Thymus (tissue), 11 donors: ENCODE measurements around the gene RASGEF1C. TPM values are rescaled to one million over a fixed set of nuclear protein-coding genes. Genes with fewer than 3 reads are reported as not detected.

ENCODE experiments used
- DNase-seq, 9 donors: peaks; one replicate each; pipeline ENCODE4 v3.0.0-alpha.2; 2013; ENCODE audit warnings: low spot score in 9 of 9, low read depth in 6 of 9, missing footprints in 1 of 9
- H3K27ac ChIP-seq, 2 donors: one replicate each; pipeline ENCODE4 v1.5.1; 2013; ENCODE audit warnings: control low read depth in 1 of 2, low read depth in 1 of 2, low read length in 1 of 2, mild to moderate bottlenecking in 1 of 2, moderate library complexity in 1 of 2
- H3K27me3 ChIP-seq, 2 donors: one replicate each; pipeline ENCODE4 v1.5.1; 2013; ENCODE audit warnings: low read length in 1 of 2; ENCODE audit not compliant: control insufficient read depth in 2 of 2, insufficient read depth in 1 of 2
- H3K36me3 ChIP-seq, 2 donors: one replicate each; pipeline ENCODE4 v1.5.1; 2013; ENCODE audit warnings: low read length in 1 of 2, mild to moderate bottlenecking in 1 of 2, moderate library complexity in 1 of 2; ENCODE audit not compliant: control insufficient read depth in 2 of 2, insufficient read depth in 2 of 2
- H3K4me1 ChIP-seq, 2 donors: one replicate each; pipeline ENCODE4 v1.5.1; 2013; ENCODE audit warnings: low read length in 2 of 2; ENCODE audit not compliant: control insufficient read depth in 2 of 2, insufficient read depth in 2 of 2
- H3K4me3 ChIP-seq, 2 donors: one replicate each; pipeline ENCODE4 v1.5.1; 2013; ENCODE audit warnings: low read length in 2 of 2, control low read depth in 1 of 2, mild to moderate bottlenecking in 1 of 2
- H3K9me3 ChIP-seq, 2 donors: one replicate each; pipeline ENCODE4 v1.5.1; 2013; ENCODE audit warnings: low read length in 1 of 2, mild to moderate bottlenecking in 1 of 2; ENCODE audit not compliant: control insufficient read depth in 2 of 2, insufficient read depth in 1 of 2
- WGBS: extraction: QIAGEN DNeasy Blood & Tissue Kit; methylation state at CpG from one replicate; pipeline ENCODE4 v1.1.7; 2013; 5-methylcytosine and 5-hydroxymethylcytosine counted together
- polyA plus RNA-seq: library from polyadenylated mRNA; stranded (reverse); fragments of 200-250 nt; gene quantifications from one replicate; pipeline ENCODE4 v1.2.3, GENCODE V29; 2013
- total RNA-seq: library from RNA; stranded (reverse); fragments of 120-200 nt; gene quantifications from one replicate; pipeline ENCODE4 v1.2.4, GENCODE V29; 2013
- donor health status: healthy.

The RASGEF1C gene
- total and polyA plus RNA-seq, 2 donors, result 0.11 TPM; not detected in 1

DNA sequence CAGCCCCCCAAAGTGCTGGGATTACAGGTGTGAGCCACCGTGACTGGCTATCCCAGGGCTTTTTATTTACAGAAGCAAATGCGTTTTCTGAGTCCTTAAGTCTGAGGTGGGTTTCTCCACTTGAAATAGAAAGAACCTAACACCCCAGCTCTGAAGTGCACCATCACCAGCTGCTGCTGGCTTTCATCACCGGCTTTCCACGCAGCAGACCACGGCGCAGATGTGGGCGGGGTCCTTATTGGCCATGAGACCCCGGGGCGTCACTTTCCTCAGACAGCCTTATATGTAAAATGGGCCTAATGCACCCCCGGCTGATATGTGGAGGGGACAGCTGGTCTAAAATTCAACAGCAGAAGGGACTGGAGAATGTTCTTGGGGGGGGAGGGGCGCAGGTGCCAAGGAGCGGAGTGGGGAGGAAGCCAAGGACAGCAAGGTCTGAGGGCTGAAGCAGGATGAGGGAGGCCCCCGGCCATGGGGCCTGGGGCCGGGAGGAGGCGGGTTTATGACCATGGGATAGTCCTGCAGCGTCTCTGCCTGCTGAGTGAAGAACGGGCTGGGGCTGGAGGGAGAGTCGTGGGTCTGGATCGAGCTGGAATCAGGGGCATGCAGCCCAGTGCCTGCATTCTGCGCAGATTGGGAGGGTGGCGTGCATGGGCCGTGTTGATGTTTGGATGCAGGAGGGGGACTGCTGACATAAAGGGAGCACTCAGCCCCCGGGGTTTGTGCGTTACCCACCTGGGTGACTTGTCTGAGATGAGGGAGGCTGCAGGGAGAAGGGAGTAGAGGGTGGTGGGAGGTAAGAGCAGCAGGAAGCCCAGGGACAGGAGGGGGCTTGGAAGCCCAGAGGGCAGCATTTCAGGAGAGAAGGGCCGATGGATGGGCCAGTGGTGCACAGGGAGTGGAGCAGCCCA lies 30.2 kb downstream of the RASGEF1C start:
- Histone ChIP-seq H3K27me3 (no peaks in the 10 kb centered on the region), H3K27ac (no peak overlapping the region), H3K9me3 (no peaks in the 10 kb centered on the region), H3K36me3 (no peaks in the 10 kb centered on the region), H3K4me3 (no peak overlapping the region), H3K4me1 (no peaks in the 10 kb centered on the region)
- WGBS, result 95% methylated on average over 25 of the region's 25 CpGs
- DNase-seq, result no peak

DNA sequence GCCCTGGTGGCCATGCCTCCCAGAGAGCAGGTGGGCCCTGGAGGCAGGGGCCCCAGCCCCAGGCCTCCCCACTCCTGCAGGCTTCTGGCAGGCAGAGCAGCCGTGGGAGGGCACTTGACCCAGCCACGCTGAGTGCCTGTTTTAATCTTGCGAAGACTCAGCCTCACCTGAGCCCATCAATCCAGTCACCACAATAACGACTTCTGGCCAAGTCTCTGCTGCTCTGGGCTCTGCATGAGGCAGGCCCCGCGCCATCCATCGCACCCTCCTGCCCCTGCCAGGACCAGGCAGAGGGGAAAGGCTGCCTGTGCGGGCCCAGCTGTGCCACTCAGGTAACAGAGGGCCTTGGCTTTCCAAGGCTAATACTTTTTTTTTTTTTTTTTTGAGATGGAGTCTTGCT lies 32.8 kb downstream of the RASGEF1C start:
- no peaks in the 10 kb centered on the region for H3K4me1 ChIP-seq
- no peak for DNase-seq
- no peaks in the 10 kb centered on the region for H3K27me3 ChIP-seq
- no peak overlapping the region for H3K4me3 ChIP-seq
- no peaks in the 10 kb centered on the region for H3K9me3 ChIP-seq
- H3K27ac ChIP-seq, result no peak overlapping the region
- no peaks in the 10 kb centered on the region for H3K36me3 ChIP-seq
- 92% methylated on average over 8 of the region's 8 CpGs for WGBS

DNA sequence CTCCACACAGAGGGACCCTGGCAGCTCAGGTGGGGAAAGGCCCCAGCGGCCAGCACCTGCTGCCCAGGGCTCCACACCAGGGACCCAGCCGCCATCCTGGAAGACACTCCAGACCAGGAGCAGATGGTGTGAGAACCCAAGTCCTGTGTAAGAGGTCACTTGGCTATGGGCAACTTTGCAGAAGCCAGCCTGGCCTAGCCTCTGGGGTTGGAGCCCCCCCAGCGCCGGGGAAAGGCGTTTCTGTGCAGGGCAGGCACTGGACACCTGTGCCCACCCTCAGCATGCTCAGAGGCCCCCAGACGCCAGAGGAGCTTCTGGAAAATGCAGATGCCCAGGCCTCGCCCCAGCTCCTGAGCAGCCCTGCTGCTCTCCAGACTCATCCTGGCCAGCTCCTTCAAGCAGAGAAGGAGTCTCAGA lies 34.0 kb downstream of the RASGEF1C start:
- Histone ChIP-seq H3K27me3 (peaks cover 0 to 4% of the 10 kb centered on the region in 2 donors), H3K9me3 (no peaks in the 10 kb centered on the region), H3K36me3 (no peaks in the 10 kb centered on the region), H3K4me1 (no peaks in the 10 kb centered on the region), H3K4me3 (no peak overlapping the region), H3K27ac (no peak overlapping the region)
- no peak for DNase-seq
- WGBS, result 96% methylated on average over 7 of the region's 7 CpGs

DNA sequence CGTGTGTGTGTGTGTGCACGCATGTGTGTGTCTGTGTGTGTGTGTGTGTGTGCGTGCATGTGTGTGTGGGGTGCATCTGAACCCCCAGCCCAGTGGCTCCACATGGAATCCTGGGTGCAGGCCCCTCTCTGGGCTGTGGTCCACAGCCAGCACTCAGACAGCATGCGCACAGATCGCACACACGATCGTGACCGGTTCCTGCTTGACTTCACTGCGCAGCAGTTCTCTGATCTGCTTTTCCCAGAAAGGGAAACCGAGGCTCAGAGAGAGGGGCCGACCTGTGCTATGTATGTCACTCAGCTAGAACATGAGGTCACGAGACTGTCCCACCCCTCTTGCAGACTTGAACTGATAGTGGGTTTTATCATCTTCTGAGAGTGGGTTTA lies 34.4 kb downstream of the RASGEF1C start:
- H3K27me3 ChIP-seq, result peaks cover 0 to 4% of the 10 kb centered on the region in 2 donors
- 94% methylated on average over 12 of the region's 12 CpGs for WGBS
- H3K4me1 ChIP-seq, result no peaks in the 10 kb centered on the region
- no peak for DNase-seq
- no peak overlapping the region for H3K4me3 ChIP-seq
- no peaks in the 10 kb centered on the region for H3K36me3 ChIP-seq
- H3K27ac ChIP-seq, result no peak overlapping the region
- no peaks in the 10 kb centered on the region for H3K9me3 ChIP-seq

- Histone ChIP-seq H3K4me3 (no peak overlapping the region), H3K27me3 (peaks cover 0 to 4% of the 10 kb centered on the region in 2 donors), H3K4me1 (no peaks in the 10 kb centered on the region), H3K9me3 (no peaks in the 10 kb centered on the region), H3K27ac (no peak overlapping the region), H3K36me3 (no peaks in the 10 kb centered on the region)
- DNase-seq, result no peak
- 89% methylated on average over 27 of the region's 27 CpGs for WGBS
These were observed 35.0 kb downstream of the RASGEF1C start for GRCh38 chr5:180173875-180174586.

- DNase-seq, result no peak
- H3K4me3 ChIP-seq, result no peak overlapping the region
- H3K27ac ChIP-seq, result no peak overlapping the region
- 87% methylated on average over 4 of the region's 4 CpGs for WGBS
- H3K4me1 ChIP-seq, result no peaks in the 10 kb centered on the region
- H3K27me3 ChIP-seq, result peaks cover 0 to 4% of the 10 kb centered on the region in 2 donors
- H3K9me3 ChIP-seq, result no peaks in the 10 kb centered on the region
- H3K36me3 ChIP-seq, result no peaks in the 10 kb centered on the region
These were observed 35.8 kb downstream of the RASGEF1C start for GRCh38 chr5:180173198-180173544.

DNA sequence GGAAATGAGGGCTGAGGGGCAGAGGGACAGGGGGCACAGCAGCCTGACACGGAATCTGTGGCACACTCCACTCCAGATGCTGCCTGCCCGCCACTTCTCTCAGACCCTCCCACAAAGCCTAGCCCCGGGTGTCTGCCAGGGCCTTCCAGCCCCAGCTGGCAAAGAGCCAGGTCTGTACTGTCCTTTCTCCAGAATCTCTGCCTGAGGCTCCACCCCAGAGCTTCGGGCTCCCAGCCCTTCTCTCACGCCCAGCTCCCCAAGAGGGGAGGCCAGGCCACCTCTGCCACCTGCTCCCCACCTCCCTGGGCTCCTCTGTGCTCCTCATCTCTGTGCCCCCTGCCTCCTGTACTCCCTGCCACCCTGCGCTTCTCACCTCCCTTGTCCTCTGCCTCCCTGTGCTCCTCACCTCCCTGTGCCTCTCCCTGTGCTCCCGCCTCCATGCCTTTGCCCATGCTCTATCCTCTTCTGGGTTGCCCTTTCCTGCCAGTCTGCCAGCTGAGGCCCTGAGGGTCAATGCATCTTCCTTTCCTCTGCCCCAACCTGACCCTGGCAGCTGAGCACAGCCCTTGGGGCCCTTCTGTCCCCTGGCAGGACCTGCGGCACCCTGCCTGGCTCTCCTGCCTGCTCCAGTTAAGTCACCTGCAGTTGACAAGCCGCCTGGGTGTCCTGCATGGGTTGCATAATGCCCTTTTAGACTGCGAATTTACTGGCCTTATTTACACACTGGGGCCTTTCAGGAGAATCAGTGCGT lies 36.4 kb downstream of the RASGEF1C start:
- Histone ChIP-seq H3K4me3 (no peak overlapping the region), H3K4me1 (no peaks in the 10 kb centered on the region), H3K36me3 (no peaks in the 10 kb centered on the region), H3K27me3 (peaks cover 0 to 4% of the 10 kb centered on the region in 2 donors), H3K9me3 (no peaks in the 10 kb centered on the region), H3K27ac (no peak overlapping the region)
- DNase-seq, result no peak
- 89% methylated on average over 11 of the region's 11 CpGs for WGBS

DNA sequence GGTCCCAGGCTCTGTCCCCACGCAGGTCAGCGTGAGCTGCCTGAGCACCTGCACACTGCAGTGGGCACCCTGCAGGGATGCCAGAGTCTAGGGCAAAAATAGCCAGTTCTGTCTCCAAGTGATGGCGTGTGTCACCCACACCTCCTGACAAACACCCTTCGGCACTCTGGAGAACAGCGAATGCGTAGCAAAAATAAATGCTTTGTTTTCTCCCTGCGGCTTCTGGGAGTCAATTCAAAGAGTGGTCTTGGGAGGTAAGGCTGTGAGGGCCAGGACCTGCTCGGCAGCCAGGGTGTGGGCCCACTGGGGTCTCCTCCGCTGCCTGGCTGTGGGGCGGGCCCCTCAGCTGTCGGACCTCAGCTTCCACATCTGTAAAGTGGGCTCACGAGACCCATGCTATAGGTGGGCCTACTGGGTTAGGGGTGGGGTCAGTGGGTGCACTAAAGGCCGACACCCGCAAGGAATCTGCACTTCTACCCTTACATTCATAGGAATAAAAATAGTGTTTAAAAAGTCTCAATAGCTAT lies 37.4 kb downstream of the RASGEF1C start:
- Histone ChIP-seq H3K4me1 (no peaks in the 10 kb centered on the region), H3K4me3 (no peak overlapping the region), H3K36me3 (no peaks in the 10 kb centered on the region), H3K27ac (no peak overlapping the region), H3K9me3 (no peaks in the 10 kb centered on the region), H3K27me3 (peaks cover 0 to 4% of the 10 kb centered on the region in 2 donors)
- DNase-seq, result no peak
- WGBS, result 98% methylated on average over 14 of the region's 14 CpGs
